SW 1271 (cell line): Measurements from ENCODE around the gene NCKAP5.

Experiments used
- DNase-seq, 2 experiments: peaks; one replicate each; lab custom pipeline; 2025; lab: John Stamatoyannopoulos, UW

The NCKAP5 gene

DNA sequence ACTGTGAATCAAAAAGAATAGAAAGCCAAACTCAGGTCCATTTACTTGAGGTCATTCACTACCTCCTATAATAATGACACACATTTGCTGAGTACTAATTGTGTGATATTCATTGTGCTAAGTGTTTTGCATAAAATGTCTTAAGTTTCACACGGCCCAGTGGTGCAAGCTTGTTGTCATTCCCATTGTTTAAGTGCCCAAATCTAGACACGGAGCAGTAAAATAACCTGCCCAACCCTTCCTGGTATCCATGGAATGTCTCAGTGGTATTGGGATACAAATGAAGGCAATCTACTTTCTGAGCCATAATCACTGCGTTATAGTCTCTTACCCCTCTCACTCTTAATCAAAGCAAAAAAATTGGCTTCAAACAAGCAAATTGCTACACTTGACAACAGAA lies 233.3 kb downstream of the NCKAP5 start:
- no peak for DNase-seq

DNA sequence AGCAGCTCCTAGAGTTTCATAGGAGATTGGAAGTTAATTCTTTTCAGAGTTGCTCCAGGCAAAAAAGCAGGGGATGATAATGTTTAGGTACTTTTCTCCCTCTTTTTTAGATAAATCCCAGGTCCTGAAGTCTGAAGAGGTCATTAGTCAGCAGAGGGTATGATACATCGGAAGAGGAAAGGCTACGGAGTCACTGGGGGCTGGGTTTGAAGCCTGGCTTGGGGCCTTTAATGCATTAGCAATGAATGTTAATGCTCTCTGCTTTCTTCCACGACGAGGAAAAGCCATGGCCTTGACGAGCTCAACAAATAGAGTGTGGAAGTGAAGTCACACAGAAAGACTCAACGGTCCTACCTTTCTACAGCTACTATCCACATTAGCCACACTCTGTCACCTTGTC lies 235.1 kb downstream of the NCKAP5 start:
- DNase-seq, result no peak

DNA sequence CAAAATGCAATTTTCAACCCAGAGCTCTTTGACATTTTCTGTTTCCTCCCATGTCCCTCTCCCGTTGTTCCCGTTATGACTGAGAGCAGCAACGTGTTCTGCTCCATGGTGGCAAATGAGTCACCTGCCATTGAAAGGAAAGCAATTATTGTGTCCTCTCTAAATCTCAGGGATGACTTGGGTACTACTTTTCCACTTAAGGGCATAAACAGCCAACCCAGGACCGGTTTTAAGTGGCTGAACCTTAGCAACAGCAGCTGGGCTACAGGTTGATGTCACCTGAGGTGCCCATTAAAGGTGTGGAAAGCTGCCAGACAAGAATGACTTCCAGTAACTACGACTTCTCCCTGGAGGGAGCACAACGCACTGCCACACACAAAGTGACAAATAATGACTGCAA lies 236.8 kb downstream of the NCKAP5 start:
- DNase-seq, result no peak

DNA sequence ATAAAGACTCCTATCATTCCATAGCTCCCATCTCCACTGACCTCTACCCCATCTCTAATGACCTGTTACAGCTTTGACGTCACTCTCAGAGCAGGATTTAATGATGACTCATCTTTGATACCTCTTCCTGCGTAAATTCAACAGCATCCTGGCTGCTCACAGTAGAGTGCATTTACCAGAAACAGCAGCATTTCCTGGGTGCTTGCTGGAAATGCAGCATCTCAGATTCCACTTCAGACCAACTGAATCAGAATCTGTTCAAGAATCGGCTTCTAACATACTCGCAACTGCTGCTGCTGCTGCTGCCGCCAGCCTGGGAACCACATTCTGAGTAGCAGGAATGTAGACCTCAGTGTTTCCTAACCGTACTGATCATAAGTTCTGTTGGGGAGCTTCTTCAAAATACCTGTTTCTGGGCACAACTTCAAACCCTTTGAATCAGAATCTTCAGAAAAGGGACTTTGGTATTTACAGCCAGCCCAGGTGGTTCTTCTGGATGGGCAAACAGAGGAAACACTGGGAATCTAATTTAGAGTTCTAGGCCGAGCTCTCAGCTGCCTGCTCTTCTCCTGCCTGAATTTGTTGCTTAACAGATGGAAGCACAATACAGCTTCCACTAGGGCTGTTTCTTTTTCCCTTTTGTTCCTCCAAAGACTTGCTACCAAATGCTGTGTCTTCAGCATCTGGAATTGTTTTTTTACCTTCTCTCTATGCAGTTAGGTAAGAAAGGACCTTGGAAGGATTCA lies 241.4 kb downstream of the NCKAP5 start:
- no peak for DNase-seq

DNA sequence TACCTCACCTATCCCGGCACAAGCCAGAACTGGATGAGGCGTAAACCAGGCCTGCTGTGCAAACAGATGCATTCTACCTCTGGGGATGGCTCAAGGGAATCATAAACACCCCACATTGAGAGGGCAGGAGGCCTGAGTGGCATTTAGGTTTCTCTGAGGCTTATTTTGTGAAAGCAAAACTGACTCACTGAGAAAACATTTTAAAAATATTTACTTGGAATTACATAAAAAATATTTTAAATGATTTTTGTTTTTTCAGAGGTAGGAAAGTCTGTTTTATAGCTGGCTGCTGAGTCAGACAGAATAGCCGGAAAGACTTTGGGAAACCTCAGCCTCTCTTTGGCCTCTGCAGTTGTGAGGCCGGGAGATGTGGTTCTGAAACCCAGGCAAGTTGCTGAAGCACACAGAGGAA lies 244.1 kb downstream of the NCKAP5 start:
- no peak for DNase-seq

DNA sequence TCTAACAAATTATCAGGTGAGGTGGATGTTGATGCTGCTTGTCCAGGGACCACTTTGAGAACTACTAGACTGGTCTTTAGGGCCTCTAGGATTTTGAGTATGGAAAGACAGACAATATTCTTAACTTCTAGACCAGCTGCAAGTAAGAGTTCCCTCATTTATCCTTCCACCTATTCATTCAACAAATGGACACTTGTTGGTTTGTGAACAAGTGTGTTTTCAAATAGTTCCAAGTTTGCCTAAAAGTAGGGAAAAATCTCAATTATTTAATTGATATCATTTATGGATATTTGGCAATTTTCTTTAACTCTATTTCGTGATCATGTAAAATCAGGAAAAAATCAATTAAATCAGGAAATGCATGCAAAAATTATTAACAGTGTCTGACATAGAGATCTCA lies 245.4 kb downstream of the NCKAP5 start:
- no peak for DNase-seq

DNA sequence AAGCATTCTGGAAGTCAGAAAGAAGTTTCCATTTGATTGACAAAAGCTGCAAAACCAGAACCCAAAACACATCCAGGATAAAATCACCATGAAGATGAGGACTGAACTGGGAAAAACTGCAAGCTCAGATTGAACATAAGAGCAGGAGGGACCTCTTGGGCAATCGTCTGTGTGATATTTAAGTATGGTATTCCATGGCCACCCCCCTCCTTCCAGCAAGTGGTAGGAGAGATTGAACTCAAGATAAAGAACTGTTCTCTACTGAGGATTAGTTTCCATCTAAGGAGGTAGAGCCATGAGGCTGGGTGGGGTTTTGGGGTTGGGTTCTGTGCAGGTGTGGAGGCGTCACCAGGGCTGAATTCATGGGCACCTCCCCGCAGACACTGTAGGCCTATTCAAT lies 251.1 kb downstream of the NCKAP5 start:
- no peak for DNase-seq

DNA sequence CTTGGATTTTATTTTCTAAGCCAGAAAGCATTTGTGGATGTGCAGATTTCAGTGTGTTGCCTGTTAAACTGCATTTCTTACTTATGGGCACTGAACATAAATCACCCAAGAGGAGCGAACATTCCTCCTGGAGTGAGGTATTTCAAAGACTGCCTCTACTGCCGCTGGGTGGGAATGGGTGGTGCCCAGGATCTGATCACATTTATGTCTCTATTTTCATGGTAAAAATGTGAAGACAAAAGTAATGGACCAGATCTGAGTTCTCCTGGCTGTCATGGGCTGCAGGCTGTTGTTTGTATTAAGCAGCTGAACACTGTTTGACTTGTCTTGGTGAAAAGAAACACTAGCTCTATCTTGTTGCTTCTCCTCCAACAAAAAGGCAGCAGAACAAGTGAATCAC lies 251.7 kb downstream of the NCKAP5 start:
- no peak for DNase-seq

DNA sequence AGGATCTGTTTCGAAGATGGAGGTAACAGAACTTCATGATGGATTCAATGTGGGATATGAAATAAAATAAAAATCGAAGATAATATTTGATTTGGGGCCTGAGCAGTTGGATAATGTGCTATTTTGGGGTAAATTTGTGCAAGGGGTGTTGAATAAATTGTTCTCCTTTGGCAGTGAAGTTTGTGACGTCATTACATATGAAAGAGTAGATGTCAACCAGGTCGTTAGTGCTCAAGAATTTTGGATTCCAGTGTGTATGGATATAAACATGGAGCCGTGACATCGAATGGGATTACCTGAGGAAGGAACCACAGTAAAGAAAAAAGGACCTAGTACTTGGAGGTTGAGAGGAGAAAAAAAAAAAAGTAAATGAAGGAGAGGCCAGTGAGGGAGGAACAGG lies 253.0 kb downstream of the NCKAP5 start:
- DNase-seq, result no peak

DNA sequence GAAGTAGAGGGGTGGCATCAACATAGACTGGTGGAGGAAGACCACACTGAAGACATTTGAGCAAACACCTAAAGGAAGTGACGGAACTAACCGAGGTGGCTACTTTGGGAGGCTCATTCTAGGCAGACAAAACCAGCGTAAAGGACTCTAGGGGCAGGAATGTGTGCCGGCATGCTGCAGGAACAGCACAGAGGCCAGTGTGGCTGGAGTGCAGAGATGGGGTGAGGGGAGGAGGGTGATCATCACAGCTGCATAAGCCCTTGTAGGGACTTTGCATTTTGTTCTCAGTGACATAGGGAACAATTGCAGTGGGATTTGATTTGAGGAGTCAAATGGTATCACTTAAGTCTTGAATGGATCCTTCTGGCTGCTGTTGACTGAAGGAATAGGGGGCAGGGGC lies 253.5 kb downstream of the NCKAP5 start:
- no peak for DNase-seq

DNA sequence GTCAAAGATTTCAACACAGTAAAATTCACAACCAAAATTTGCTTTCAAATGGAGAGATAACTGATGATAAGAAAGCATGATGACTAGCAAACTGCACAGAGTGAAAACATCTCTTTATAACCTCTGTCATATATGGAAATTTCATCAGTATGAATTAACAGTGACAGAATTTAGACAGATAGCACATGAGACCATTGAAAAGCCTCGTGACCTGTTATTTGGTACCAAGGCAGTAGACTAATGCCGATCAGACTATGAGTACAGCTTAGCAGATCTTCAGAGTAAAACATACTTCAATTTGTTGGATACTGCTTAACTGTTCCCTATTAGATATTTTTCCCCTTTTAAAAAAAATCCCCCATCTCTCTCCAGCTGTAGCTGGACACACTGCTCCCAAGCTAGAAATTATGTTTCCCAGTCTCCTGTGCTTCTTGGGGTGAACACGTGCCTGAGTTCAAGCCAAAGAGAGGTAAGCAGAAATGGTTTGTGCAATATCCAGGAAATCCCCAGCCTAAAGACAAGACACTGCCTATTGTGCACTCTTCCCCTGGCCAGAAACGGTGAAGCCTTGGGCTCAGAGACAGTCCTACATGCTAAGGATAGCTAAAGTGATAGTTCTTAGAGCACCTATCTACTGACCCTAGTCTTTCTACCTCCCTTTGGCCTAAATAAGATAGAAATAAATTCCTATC lies 256.1 kb downstream of the NCKAP5 start:
- no peak for DNase-seq

DNA sequence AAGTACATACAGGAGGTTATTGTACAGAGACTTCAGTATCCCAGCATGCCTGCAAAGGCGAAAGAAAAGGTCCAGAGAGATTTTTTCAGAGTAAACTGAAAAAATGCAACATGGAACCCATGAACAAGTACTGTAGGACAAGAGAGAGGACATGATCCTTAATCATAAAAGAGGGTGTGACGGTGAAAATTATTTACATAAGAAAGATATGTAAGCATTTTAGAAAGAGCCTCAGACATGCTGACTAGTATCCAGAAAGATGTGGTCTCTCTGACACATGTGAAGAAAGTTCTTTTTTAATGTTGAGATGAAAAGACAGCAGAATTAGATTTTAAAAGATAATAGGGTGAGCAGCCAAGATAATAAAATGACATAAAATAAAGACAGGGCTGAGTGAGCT lies 262.0 kb downstream of the NCKAP5 start:
- no peak for DNase-seq

DNA sequence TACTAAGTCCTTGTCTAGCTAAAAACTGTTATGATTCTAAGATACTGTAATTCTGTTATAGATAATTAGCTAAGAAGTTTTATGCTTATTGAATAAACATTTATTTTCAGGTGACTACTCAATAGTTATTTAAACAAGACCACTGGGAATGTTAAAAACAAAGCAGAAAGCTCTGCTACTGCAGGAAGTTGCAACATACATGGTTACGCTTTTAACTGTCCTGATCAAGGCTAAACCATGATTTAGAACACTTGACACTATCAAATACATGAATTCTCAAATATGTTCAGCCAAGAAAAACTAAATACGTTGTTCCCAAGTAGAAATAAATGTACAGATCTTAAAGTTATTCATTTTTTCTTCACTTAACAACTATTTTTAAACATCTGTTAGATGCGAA lies 263.9 kb downstream of the NCKAP5 start:
- no peak for DNase-seq

DNA sequence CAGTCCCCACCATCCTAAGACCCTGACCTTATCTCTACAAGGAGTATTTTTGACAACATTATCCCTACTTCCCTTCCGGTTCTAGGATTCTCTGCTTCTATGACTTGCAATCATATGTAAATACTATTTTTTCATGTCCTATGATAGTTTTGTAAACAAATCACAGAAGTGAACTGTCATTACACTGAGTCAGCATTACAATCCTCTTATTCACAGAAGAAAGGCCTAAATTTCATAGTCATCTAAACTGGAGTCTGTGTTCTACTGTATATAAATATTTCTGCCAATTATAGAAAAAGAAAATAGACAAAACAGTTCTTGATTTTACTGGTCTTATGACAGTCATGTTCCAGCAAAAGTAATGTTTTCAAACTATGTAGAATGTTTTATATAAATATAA lies 265.1 kb downstream of the NCKAP5 start:
- DNase-seq, result no peak

DNA sequence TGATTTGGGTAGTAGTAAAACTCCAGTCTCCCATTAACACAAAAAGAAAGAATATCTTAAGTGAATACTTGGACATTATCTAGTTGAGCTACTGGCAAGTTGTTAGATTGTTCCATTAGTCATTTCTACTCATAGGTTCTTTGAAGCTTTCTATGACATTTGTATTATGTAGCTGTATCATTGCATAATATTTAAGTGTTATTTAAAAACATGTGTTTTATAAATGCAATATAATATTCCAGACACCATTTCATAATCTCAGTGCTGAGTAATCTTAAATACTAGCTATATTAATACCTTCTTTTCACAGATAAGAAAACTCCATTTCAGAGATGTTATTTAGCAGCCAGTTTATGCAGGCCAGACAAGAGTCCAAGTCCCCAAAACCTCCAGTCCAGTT lies 271.9 kb downstream of the NCKAP5 start:
- no peak for DNase-seq

DNA sequence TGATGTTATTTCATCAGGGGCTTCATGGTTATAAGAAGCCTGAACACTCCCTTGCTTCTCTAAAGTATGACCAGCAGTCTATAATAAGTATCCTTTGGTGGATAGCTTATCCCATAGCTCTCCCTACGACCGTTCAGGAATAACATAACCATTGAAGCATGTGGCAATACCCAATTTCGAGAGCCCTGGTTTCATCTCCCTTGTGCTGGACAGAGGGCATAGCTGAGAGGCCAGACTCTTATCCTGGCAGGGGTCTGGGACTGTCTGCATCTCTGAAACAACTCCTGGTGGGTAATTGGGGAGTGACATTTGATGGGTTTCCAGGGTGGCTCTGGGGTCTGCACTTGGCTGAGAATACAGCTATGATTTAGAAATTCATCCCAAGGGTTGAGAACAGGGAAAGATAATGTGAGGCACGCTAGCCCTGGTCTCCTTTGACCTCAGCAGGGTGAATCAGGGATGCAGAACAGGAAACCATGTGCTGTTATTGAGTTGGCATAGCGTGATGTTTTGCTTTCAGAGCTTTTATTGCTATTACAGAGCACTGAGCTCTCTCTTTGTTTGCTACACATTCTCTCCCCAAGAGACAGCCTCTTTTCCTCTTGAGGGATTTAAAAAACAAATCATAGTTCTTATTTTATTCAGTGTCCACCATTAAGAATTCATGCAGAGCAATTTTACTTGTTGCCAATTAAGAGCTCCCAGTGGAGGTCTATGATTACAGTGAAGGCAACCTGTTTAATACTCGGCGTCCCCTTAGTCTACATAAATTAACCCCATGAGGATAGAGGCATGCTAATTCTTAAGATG lies 274.5 kb downstream of the NCKAP5 start:
- no peak for DNase-seq

DNA sequence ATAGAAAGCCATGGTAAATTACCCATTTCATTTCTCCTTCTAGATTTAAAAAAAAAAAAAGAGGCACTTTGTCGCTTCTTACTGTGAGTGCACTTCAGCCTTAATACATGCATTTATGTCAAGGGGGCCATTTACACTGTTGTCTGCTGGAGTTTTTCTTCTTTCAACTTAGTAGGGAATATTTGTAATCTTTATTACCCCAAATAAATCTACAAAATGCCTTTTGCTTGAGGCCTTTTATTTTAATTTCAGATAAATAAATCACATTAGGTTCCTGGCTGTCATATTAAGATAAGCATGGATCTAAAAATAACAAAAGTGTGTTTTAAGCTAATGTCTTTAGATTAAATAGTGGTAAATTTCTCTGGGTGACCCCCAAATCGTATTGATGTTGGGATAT lies 276.0 kb downstream of the NCKAP5 start:
- DNase-seq, result no peak

DNA sequence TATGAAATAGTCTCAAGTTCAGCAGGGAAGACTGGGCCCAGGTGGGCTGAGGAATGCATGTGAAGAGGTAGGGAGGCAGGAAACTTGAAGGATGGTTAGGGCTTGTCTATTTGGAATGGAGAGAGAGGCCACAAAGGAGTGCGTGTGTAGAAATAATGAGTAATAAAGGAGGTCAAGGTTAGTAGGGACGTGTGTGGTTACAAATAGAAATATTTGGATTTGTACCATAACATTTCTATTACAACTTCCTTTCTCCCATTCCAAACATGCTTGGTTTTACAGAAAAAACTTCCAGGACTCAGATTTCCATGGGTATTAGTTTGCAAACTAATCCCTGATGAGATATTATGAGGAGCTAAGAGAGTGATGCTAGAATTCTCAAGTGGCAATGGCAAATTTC lies 280.6 kb downstream of the NCKAP5 start:
- no peak for DNase-seq

DNA sequence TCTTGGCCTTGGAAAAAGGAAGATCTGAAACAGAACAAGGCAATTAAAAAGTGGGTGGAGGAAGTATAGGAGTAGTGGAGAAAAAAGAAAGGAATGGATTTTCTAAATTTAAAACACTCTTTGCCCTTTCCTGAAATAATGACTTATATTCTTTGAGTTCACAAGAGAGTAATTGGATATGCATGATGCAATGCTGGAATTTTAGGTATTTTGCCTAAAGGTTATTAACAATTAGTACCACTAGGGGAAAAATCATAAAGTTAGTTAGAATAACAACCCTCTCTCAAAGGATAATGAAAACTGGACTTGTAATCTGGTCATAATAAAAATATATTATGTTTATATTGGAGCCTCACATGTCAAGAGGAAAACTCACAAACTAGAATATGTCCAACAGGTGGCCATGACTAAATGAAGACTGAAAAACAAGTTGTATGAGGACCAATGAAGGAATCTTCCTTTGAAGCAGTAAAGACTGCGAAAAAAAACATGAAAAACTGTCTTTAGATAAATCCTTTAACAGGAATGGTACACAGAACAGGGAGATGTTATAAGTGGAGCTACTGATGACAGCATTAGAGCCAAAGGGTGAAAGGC lies 281.8 kb downstream of the NCKAP5 start:
- no peak for DNase-seq

DNA sequence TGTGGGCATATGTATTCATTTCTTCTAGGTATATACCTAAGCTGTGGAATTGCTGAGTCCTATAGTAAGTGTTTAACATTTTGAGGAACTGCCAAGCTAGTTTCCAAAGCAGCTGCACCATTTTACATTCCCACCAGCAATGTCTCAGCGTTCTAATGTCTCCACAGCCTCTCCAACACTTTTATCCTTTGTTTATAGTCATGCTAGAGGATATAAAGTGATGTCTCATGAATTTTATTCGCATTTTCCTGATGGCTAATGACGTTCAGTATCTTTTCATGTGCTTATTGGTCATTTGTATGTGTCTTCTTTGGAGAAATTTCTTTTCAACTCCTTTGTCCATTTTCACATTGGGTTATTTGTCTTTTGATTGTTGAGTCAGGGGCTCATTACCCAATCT lies 295.2 kb downstream of the NCKAP5 start:
- no peak for DNase-seq

DNA sequence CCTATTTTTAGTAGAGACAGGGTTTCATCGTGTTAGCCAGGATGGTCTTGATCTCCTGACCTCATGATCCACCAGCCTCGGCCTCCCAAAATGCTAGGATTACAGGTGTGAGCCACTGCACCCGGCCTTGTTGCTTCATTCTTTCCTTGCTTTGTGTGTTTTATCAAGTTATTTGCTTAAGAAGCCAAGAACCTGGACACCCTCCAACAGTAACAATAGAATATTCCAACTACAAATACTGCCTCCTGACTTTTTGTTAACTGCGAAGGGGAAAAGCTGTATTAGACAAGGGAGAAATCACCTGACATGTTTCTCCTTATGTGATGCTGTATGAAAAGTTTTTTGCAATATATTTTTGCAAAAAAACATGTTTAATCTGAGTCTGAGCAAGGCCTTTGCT lies 297.2 kb downstream of the NCKAP5 start:
- no peak for DNase-seq

DNA sequence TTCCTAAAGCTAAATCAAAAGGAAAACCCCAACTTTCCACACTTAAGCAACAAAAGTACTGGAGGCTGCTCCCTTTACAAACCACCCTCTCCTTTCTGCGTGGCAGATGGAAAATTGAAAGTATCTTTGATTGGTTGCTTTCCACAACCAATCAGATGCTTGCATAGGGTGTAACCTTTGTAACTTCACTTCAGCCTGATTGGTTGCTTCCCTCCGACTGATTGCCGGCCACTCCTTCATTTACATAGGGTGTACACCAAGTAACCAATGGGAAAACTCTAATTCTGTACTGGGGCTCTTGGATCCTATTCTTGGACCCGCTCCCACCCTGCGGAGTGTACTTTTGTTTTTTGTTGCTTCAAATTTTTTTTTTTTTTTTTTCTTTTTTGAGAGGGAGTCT lies 297.7 kb downstream of the NCKAP5 start:
- no peak for DNase-seq
